HG02798 (cell line): ENCODE measurements around the gene SCRT2.
"Not testable (repeated sequence)": the region's sequence is repeated elsewhere in the genome, so short reads cannot be mapped to it uniquely, and the experiment has no call there.

ENCODE experiments used
- ATAC-seq: cut with Tn5 transposase; IDR thresholded peaks from one replicate; pipeline ENCODE4 v1.9.1; 2021; ENCODE audit warnings: mild to moderate bottlenecking; ENCODE audit not compliant: unreplicated experiment, poor library complexity

Gene SCRT2

DNA sequence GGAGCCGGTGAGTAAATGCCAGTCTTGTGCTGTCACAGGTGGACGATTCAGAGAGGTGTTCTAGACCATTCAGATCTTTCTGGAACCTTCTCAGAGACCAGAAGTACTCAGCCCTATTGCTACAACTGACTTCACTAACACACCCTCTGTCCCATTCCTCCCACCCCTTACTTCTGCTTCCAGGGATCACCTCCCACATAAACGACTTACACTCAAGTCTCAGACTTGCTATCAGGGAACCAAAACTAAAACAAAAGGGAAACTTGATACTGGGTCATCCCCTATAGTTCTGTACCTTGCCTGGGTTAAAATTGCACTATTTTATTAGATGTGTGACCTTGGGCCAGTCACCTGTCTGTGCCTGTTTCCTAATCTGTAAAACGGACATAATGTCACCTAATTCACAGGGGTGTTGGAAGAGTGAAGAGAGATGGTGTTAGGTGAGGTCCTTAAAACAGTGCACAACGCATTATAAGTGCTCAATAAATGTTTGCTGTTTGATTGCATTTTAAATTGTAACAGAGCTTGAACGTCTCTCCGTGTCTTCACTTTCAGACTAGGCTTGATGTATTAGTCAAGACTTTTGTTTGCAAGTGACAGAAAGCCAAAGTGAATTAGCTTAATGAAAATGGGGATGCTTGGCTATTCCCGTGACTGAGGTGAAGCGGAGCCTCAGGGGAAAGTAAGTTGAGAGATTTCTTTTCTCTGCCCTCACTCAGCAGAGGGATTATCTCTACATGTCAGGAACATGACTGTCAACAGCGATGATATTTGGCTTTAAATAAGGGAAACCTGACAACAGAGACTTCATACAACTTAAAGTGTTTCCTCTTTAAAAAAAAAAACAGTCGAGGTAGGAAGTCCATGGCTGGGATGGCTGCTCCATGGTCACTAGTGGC lies 19.6 kb downstream of the SCRT2 start:
- no peak for ATAC-seq

DNA sequence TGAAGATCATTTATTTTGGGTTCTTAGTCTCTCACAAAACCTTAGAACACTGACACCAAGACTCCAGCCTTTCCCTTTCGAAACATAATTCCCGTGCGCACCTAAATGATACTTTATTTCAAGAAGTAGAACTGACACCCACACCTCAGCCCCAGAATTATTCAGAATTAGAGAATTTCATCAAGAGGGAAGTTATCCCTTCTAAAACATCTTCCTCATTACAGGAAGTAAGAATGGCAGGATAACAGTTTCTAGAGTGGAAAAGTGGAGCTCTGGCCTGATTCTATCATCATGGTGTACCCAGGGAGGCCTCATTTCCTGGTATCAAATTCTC lies 21.2 kb downstream of the SCRT2 start:
- ATAC-seq: no peak

- no peak for ATAC-seq
Observed at GRCh38 chr20:653590-654416, 21.8 kb downstream of the SCRT2 start.

- ATAC-seq: peak; percentile 91
Observed at GRCh38 chr20:653110-653589, 22.5 kb downstream of the SCRT2 start, which contains the start of gene SRXN1. Gene SRXN1, minus strand, starts transcription at chr20:653200. Its CDS starts 15 bp downstream, at chr20:653185.

GRCh38 chr20:652615-653109 lies 22.9 kb downstream of the SCRT2 start:
- no peak for ATAC-seq

DNA sequence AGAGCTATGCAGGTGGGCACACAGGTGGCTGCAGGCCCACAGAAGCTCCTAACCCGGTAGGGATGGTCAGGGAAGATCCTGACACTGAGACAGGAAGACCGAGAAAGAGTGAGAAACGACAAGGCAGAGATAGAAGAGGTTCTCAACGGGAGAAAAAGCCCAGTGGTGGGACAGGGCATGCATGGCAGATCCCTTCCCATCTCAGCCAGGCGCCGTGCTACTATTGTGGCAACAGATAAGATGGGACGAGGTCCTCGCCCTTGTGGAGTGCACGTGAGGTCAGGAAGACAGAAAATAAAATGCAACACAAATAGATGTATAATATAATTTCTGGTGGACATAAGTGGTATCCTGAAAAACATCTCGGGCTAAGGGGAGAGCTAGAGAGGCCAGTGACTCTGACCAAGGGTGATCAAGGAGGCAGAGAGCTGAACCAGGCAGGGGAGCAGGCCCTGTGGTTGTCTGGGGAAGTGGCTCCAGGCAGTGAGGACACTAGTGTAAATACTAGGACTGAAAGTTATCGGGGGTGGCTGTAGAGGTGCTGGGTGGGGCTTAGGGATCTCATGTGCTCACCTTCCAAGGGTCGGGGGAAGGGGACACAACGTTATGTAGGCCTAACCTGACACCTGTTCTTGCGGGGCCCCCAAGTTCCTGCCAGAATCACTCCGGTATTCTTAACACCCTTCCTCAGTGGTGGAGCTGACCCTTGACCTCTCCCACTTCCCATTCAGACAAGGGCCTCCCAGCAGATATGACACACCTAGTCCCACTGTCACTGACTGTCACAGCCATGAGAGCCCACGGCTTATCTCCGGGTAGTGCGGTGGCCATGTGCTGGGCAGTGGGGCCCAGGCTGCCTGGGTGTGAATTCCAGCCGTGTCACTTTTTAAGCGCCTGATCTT lies 23.6 kb downstream of the SCRT2 start:
- ATAC-seq: no peak

GRCh38 chr20:650954-651353 lies 24.6 kb downstream of the SCRT2 start:
- ATAC-seq: no peak

DNA sequence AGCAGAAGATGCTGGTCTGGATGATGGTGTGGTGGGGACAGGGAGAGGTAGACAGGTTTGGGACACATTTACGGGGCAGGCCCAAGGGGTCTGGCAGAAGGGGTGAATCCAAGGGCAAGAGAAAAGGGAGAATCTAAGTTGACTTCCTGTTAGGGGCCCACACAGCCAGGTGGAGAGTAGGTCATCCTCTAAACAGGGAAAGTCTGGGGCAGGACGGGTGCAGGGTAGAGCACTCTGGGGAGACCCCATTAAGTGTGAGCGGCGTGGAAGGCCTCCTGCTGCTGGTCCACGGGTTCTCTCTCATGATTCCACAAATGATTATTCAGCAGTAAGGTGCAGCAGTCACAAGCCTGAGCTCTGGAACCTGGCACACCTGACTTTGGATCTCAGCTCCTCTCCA lies 25.3 kb downstream of the SCRT2 start:
- no peak for ATAC-seq

DNA sequence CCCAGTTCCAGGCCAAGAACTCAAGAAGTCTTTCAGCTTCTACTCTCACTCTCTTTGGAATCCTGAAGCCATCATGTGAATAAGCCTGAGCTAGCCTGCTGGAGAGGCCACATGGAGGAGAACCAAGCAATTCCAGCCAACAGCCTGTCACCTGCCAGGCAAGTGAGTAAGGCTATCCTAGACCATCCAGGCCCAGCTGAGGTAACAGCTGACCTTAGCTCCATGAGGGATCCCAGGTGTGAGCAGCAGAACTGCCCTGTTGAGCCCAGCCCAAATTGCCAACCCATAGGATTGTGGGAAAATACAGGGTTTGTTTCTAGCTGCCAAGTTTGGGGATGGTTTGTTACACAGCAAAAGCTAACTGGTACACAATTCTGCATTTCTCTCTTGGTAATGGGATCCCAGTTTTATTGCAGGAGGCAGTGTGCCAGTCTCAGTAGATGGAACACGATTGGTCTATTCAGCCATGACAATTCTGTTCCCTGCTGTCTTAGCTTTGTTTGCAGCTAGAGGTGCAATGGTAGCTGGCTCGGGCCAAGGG lies 28.1 kb downstream of the SCRT2 start:
- ATAC-seq: no peak

DNA sequence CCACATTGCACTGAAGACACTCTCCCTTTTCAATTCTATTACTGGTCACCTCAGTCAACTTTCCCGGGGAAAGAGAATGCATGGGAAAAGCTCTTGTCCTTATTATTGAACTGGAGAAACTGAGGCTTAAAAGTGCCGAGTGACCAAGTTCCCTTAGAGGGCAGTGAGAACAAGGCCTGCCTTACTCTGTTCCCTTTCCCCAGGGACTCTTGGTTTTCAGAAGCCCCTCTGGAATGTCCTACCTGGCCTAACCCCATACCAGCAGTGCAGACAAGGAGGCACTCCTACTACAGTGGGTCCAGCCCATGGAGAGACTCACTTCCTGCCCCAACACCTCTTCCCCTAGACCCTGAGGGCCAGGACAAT lies 28.8 kb downstream of the SCRT2 start:
- no peak for ATAC-seq

DNA sequence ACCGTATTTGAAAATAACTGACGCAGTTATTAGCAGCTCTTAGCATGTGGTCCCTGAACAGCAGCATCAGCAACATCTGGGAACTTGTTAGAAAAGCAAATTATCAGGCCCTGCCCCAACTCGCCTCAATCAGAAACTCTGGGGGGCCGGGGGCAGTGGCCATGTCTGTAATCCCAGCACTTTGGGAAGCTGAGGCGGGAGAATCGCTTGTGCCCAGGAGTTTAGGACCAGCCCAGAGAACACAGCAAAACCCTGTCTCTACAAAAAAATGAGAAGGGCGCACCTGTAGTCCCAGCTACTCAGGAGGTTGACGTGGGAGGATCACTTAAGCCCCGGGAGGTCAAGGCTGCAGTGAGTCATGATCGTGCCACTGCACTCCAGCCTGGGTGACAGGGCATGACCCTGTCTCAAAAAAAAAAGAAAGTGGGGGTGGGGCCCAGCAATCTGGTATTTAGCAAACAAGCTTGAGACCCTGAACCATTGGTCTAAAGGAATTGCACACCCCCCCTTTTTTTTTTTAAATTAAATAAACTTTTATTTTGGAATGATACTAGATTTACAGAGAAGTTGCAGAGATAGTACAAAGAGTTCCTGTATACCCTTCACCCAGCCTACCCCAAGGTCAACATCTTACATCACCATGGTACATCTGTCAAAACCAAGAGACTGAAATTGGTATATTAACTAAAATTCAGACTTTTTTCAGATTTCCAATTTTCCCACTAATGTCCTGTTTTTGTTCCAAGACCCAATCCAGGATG lies 29.3 kb downstream of the SCRT2 start:
- ATAC-seq: no peak

GRCh38 chr20:645318-646106 lies 30.1 kb downstream of the SCRT2 start:
- ATAC-seq: peak; percentile 72

DNA sequence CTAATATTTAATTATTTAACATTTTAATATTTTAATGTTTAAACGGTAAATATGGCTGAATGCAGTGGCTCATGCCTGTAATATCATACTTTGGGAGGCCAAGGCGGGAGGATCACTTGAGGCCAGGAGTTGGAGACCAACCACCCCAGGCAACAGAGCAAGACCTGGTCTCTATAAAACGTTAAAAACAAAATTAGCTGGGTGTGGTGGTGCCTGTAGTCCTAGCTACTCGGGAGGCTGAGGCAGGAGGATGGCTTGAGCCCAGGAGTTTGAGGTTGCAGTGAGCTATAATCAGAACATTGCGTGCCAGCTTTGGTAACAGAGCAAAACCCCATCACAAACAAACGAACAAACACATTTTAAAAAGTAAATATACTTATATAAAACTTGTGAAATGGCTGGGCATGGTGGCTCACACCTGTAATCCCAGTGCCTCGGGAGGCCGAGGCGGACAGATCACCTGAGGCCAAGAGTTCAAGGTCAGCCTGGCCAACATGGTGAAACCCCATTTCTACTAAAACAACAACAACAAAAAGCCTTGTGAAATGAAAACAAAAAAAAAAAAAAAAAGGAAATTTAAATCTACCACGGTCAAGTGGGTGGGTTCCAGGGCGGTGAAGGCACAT lies 30.8 kb downstream of the SCRT2 start:
- ATAC-seq: no peak

GRCh38 chr20:642398-643174 lies 33.0 kb downstream of the SCRT2 start:
- ATAC-seq: no peak

DNA sequence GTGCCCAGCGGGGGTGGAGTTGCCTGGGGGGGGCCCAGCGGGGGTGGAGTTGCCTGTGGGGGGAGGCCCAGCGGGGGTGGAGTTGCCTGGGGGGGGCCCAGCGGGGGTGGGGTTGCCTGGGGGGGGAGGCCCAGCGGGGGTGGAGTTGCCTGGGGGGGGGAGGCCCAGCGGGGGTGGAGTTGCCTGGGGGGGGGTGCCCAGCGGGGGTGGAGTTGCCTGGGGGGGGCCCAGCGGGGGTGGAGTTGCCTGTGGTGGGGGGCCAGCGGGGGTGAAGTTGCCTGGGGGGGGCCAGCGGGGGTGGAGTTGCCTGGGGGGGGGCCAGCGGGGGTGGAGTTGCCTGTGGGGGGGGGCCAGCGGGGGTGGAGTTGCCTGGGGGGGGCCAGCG lies 33.6 kb downstream of the SCRT2 start:
- ATAC-seq: not testable (repeated sequence)

- ATAC-seq: no peak
Observed at GRCh38 chr20:641516-641875, 34.1 kb downstream of the SCRT2 start.
